C4-2B (cell line): ENCODE measurements around the gene OSBPL8.

Source experiments
- H3K27ac ChIP-seq: fragments of 450-650 bp; 2 replicates; pipeline ENCODE4 v1.5.1; 2017
- ZFX ChIP-seq: fragments of 450-650 bp; IDR thresholded peaks from 2 replicates; pipeline ENCODE4 v1.6.1; 2017
- TF ChIP-seq, protein P1 (sequence below): fragments of 450-650 bp; conservative IDR thresholded peaks from 2 replicates; pipeline ENCODE4 v1.5.1; 2017; ENCODE audit warnings: mild to moderate bottlenecking

Gene OSBPL8

DNA sequence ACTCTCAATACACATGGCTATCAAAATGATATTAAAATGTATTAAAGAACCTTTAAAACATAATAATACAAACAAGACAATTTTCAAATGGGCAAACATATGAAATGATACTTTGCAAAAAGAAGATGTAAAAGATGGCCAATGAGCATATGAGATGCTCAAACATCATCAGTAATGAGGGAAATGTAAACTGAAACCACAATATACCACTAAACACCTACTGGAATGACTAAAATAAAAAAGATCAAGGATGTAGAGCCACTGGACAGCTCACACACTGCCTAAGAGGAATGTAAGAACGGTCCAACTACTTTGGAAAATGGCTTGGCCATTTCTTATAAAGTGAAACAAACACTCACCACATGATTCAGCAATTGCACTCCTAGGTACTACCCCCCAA lies 114.1 kb downstream of the OSBPL8 start:
- TF ChIP-seq, protein P1, sequence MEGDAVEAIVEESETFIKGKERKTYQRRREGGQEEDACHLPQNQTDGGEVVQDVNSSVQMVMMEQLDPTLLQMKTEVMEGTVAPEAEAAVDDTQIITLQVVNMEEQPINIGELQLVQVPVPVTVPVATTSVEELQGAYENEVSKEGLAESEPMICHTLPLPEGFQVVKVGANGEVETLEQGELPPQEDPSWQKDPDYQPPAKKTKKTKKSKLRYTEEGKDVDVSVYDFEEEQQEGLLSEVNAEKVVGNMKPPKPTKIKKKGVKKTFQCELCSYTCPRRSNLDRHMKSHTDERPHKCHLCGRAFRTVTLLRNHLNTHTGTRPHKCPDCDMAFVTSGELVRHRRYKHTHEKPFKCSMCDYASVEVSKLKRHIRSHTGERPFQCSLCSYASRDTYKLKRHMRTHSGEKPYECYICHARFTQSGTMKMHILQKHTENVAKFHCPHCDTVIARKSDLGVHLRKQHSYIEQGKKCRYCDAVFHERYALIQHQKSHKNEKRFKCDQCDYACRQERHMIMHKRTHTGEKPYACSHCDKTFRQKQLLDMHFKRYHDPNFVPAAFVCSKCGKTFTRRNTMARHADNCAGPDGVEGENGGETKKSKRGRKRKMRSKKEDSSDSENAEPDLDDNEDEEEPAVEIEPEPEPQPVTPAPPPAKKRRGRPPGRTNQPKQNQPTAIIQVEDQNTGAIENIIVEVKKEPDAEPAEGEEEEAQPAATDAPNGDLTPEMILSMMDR: no peak
- no peak for TF ChIP-seq ZFX
- no peak overlapping the region for H3K27ac ChIP-seq

DNA sequence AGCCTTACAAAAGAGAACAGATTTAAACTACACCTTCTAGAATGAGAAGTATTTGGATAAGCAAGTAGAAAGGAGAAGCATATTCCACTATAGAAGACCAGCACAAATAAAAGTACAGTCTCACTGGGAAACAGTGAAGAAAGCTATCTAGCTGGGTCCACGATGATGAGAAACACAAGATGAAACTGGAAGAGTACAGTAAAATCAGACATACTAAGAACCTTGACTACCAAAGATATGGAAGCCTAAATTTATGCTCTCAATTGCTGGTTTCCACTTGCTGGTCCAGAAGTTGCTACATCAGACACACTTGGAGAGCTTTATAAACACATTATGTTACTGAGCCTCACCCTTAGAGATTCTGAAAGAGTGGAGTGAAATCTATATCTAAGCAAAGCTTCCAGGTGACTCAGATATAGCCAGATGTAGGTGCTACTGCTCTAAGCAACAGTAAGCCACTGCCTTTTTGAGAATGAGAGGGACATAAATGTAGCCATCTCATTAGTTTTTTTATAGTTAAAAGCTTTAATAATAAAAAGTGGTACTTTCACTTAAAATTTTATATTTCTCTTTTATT lies 115.1 kb downstream of the OSBPL8 start:
- TF ChIP-seq ZFX: no peak
- TF ChIP-seq, protein P1: no peak
- H3K27ac ChIP-seq: no peak overlapping the region

DNA sequence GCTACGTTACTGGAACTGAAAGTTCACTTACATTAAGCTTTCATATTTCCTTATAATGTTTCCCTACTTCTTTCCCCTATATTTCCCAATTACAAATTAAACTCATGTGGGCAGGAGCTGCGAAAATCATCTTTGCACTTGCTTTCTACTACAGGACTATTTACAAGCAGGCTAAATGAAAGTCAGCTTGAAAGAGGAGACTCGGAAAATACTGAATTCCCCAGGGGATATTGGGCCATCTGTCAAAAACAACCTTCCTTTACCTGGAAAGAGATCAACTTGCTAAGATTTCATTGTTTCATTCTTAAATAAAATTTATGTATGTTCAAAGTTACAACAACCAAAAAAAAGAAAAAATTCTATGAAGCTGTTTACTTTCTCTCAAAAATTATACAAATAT lies 118.6 kb downstream of the OSBPL8 start:
- TF ChIP-seq, protein P1: no peak
- no peak for TF ChIP-seq ZFX
- no peak overlapping the region for H3K27ac ChIP-seq

DNA sequence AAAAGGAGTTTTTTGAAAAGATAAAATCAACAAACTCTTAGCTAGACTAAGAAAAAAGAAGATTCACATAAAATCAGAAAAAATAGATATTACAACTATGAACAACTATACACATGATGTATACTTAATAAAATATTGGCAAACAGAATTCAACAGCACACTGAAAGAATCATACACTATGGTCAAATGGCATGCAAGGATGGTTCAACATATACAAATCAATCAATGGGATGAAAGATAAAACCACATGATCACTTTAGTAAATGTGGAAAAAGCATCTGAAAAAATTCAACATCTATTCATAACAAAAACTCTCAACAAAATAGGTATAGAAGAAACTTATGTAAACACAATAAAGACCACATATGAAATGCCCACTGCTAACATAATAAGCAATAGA lies 126.8 kb downstream of the OSBPL8 start:
- TF ChIP-seq, protein P1: no peak
- no peak for TF ChIP-seq ZFX

DNA sequence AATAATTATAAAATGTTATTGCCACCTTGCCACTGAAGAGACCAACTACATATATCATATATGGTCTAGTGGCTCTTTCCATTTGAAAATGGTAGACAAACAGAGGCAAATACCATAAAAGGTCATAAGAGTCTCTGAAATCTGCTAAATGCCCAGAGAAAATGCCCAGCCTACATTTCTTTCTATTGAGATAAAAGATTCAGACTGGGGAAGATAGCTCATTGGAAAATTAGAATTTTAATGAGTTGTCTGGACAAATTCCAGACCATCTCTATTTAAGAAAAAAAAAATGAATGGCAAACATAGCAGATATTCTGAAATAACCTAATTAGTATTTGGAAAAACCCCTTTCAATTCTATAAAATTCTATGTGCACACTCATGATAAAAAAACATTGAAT lies 131.5 kb downstream of the OSBPL8 start:
- no peak overlapping the region for H3K27ac ChIP-seq
- TF ChIP-seq ZFX: no peak
- TF ChIP-seq, protein P1: no peak

More for the DNA sequence above, 126.8 kb downstream of the OSBPL8 start:
- H3K27ac ChIP-seq: no peak overlapping the region

DNA sequence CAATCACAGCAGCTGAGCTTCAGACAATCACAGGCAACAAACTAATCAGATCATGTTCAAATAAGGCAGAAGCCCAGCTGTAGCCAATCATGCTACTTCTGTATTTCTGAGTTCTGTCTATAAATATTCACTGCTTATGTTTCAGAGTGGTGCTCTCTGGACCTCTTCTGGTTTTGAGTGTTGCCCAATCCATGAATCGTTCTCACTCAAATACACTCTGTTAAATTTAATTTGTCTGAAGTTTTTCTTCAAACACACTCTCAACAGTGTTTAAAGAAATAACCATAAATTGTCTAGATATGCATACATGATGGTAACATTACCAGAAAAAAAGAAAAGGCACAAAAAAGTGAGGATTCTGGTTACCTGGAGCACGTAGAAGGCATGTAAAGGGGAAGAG lies 133.4 kb downstream of the OSBPL8 start:
- H3K27ac ChIP-seq: no peak overlapping the region
- TF ChIP-seq, protein P1: no peak
- TF ChIP-seq ZFX: no peak

DNA sequence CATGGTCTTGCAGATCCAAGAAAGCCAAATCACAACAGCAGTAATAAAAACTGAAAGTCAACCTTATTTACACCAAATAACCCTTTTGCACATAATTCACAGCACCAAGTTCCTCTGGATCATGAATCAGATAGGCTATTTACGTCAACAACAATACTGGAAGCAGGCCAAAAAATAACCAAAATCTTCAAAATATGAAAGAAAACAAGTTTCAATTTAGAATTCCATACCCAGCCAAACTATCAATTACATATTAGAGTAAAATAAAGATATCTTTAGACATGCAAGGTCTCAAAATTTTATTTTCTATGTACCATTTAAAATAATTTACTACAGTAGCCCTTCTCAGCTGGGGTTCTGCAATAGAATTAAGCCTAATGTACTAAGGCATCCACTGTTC lies 134.6 kb downstream of the OSBPL8 start:
- TF ChIP-seq ZFX: no peak
- TF ChIP-seq, protein P1: no peak
- H3K27ac ChIP-seq: no peak overlapping the region
